ENCODE data around the gene MC4R.
"Not testable (repeated sequence)": the region's sequence is repeated elsewhere in the genome, so short reads cannot be mapped to it uniquely, and the experiment has no call there.

MC4R gene

DNA sequence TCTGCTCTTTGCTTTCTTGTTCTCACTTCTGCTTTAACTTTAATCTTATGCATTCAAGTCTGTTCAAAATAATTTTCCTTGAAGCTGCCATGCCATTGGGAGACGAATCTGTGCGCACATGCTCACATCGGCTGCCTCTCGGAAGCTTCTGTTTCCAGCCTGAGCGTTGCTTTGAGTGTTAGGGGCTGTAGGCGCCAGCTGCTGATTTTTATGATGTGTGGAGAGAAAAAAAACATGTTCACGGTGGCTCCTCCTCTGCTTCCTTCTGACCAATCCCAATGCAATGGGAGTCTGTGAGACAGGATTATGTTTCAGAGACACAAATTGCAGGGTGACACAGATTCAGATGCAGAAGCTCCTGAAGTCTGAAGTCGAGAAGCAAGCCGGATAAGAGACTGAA is at the start of gene MC4R:
MC4R (minus strand) TSS at position 180 of the 400 bp plus-strand sequence. CDS start 426 bp downstream, outside the sequence.
- in situ Hi-C loops (cut with MboI; ENCODE audit: low pct_unique_long_range_greater_than_20kb, low sequenced_read_pairs, unreplicated experiment) = no loop called here
- DNase-seq (ENCODE audit: low spot score) = no peak
- TF ChIP-seq, protein P1, sequence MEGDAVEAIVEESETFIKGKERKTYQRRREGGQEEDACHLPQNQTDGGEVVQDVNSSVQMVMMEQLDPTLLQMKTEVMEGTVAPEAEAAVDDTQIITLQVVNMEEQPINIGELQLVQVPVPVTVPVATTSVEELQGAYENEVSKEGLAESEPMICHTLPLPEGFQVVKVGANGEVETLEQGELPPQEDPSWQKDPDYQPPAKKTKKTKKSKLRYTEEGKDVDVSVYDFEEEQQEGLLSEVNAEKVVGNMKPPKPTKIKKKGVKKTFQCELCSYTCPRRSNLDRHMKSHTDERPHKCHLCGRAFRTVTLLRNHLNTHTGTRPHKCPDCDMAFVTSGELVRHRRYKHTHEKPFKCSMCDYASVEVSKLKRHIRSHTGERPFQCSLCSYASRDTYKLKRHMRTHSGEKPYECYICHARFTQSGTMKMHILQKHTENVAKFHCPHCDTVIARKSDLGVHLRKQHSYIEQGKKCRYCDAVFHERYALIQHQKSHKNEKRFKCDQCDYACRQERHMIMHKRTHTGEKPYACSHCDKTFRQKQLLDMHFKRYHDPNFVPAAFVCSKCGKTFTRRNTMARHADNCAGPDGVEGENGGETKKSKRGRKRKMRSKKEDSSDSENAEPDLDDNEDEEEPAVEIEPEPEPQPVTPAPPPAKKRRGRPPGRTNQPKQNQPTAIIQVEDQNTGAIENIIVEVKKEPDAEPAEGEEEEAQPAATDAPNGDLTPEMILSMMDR (IDR thresholded peaks at IDR 0.05; ENCODE audit: extremely low read depth, insufficient read depth, missing control alignments) = no peak

GRCh38 chr18:60422306-60422705 is 49.7 kb upstream of the MC4R start:
- in situ Hi-C loops (cut with MboI; ENCODE audit: low pct_unique_long_range_greater_than_20kb, low sequenced_read_pairs, unreplicated experiment); DNase-seq (ENCODE audit: low spot score): not testable (repeated sequence)

GRCh38 chr18:60421356-60422118 is 49.0 kb upstream of the MC4R start:
- in situ Hi-C loops (cut with MboI; ENCODE audit: low pct_unique_long_range_greater_than_20kb, low sequenced_read_pairs, unreplicated experiment) = no loop called here
- DNase-seq (ENCODE audit: low spot score) = no peak
- TF ChIP-seq, protein P1 (IDR thresholded peaks at IDR 0.05; ENCODE audit: extremely low read depth, insufficient read depth, missing control alignments) = no peak

DNA sequence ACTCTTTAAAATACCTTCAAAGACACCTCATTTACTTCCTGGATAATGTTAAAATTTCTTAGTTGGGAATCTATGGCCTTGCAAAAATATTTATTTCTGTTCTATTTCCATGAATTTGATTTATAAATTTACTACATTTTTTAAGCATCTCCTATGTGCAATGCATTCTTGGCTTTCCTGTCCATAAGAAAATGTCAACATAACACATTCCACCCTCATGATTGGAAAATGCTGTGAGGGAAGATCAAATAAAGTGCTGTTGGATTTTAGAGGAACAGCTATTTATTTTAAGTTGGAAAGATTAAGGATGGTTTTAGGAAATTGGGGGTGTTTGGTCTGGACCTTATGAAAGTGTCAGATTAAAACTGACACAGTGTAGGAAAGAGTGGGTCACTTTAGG is 45.4 kb upstream of the MC4R start:
- in situ Hi-C loops (cut with MboI; ENCODE audit: low pct_unique_long_range_greater_than_20kb, low sequenced_read_pairs, unreplicated experiment) = no loop called here
- TF ChIP-seq, protein P1 (IDR thresholded peaks at IDR 0.05; ENCODE audit: extremely low read depth, insufficient read depth, missing control alignments) = no peak
- no peak for DNase-seq (ENCODE audit: low spot score)

DNA sequence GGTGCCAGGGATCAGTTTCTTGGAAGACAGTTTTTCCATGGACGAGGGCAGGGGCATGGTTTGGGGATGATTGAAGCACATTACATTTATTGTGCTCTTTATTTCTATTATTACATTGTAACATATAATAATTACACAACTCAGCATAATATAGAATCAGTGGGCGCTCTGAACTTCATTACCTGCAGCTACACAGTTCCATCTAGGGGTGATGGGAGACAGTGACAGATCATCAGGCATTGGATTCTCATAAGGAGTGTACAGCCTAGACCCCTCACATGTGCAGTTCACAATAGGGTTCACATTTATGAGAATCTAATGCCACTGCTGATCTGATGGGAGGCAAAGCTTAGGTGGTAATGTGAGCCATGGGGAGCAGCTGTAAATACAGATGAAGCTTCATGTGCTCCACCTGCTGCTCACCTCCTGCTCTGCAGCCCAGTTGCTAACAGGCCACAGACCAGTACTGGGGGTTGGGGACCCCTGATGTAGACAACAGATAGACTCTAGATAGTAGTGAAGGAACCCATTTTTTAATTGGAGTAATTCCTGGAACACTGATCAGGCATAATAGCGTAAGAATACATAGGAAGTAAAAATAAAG is 41.5 kb upstream of the MC4R start:
- TF ChIP-seq, protein P1 (IDR thresholded peaks at IDR 0.05; ENCODE audit: extremely low read depth, insufficient read depth, missing control alignments) = peak; percentile 55
- in situ Hi-C loops (cut with MboI; ENCODE audit: low pct_unique_long_range_greater_than_20kb, low sequenced_read_pairs, unreplicated experiment) = no loop called here
- DNase-seq (ENCODE audit: low spot score) = no peak

GRCh38 chr18:60411715-60412114 is 39.1 kb upstream of the MC4R start:
- no peak for DNase-seq (ENCODE audit: low spot score)
- in situ Hi-C loops (cut with MboI; ENCODE audit: low pct_unique_long_range_greater_than_20kb, low sequenced_read_pairs, unreplicated experiment) = no loop called here
- TF ChIP-seq, protein P1 (IDR thresholded peaks at IDR 0.05; ENCODE audit: extremely low read depth, insufficient read depth, missing control alignments) = peak; percentile 17

- in situ Hi-C loops (cut with MboI; ENCODE audit: low pct_unique_long_range_greater_than_20kb, low sequenced_read_pairs, unreplicated experiment) = no loop called here
- DNase-seq (ENCODE audit: low spot score) = no peak
- TF ChIP-seq, protein P1 (IDR thresholded peaks at IDR 0.05; ENCODE audit: extremely low read depth, insufficient read depth, missing control alignments) = no peak
Observed at GRCh38 chr18:60406721-60407120, 34.1 kb upstream of the MC4R start.

Measured in GM13977 (cell line).